Activated naive CD8-positive, alpha-beta T cell treated with anti-CD3 and anti-CD28 coated beads for 36 hours (primary cell): ENCODE data around the gene AEBP2. TPM values are rescaled to one million over a fixed set of nuclear protein-coding genes. Genes with fewer than 3 reads are reported as not detected.
A peak's percentile ranks its signal among the peaks of the same experiment; 100 is the strongest.
"Not testable (repeated sequence)": the region's sequence is repeated elsewhere in the genome, so short reads cannot be mapped to it uniquely, and the experiment has no call there.

ENCODE experiments used
- DNase-seq: peaks from one replicate; pipeline ENCODE4 v3.0.0; 2021
- H3K27ac Mint-ChIP-seq: one replicate; pipeline ENCODE4 v1.8.0; 2022; ENCODE audit warnings: mild to moderate bottlenecking, moderate library complexity, mixed read lengths
- H3K27me3 Mint-ChIP-seq: one replicate; pipeline ENCODE4 v1.8.0; 2022; ENCODE audit warnings: mild to moderate bottlenecking, mixed read lengths
- H3K36me3 Mint-ChIP-seq: one replicate; pipeline ENCODE4 v1.8.0; 2021; ENCODE audit warnings: mild to moderate bottlenecking, mixed read lengths
- H3K4me1 Mint-ChIP-seq: one replicate; pipeline ENCODE4 v1.8.0; 2021; ENCODE audit warnings: mixed read lengths
- H3K4me3 Mint-ChIP-seq: one replicate; pipeline ENCODE4 v1.8.0; 2022; ENCODE audit warnings: mild to moderate bottlenecking, moderate library complexity, mixed read lengths
- H3K9me3 Mint-ChIP-seq: one replicate; pipeline ENCODE4 v1.8.0; 2022; ENCODE audit warnings: mixed read lengths
- total RNA-seq, 2 experiments: library from RNA; stranded (reverse); gene quantifications; one replicate each; pipeline ENCODE4 v1.2.3, GENCODE V29; 2021

Gene AEBP2
- total RNA-seq, 2 experiments from 2014 or later = 60.3 to 60.7 TPM

GRCh38 chr12:19411234-19412204 lies 27.8 kb upstream of the AEBP2 start:
- Mint-ChIP-seq H3K36me3 (no peaks in the 10 kb centered on the region), H3K4me3 (no peak overlapping the region), H3K27ac (no peak overlapping the region), H3K4me1 (no peaks in the 10 kb centered on the region), H3K27me3 (no peaks in the 10 kb centered on the region), H3K9me3 (no peaks in the 10 kb centered on the region)
- DNase-seq = no peak

- H3K4me3 Mint-ChIP-seq = no peak overlapping the region
- DNase-seq = no peak
- no peaks in the 10 kb centered on the region for H3K9me3 Mint-ChIP-seq
- H3K4me1 Mint-ChIP-seq = no peaks in the 10 kb centered on the region
- H3K27me3 Mint-ChIP-seq = no peaks in the 10 kb centered on the region
- no peaks in the 10 kb centered on the region for H3K36me3 Mint-ChIP-seq
- no peak overlapping the region for H3K27ac Mint-ChIP-seq
Measured at GRCh38 chr12:19412844-19413243, 26.4 kb upstream of the AEBP2 start.

- DNase-seq, H3K4me3 Mint-ChIP-seq, H3K4me1 Mint-ChIP-seq, H3K36me3 Mint-ChIP-seq, H3K9me3 Mint-ChIP-seq, H3K27ac Mint-ChIP-seq, H3K27me3 Mint-ChIP-seq: not testable (repeated sequence)
Measured at GRCh38 chr12:19413582-19413981, 25.7 kb upstream of the AEBP2 start.

- Mint-ChIP-seq H3K4me3 (no peak overlapping the region), H3K27ac (no peak overlapping the region)
Measured at GRCh38 chr12:19415563-19415962, 23.7 kb upstream of the AEBP2 start.

GRCh38 chr12:19419086-19419485 lies 20.2 kb upstream of the AEBP2 start:
- no peaks in the 10 kb centered on the region for H3K36me3 Mint-ChIP-seq
- no peaks in the 10 kb centered on the region for H3K27me3 Mint-ChIP-seq
- no peaks in the 10 kb centered on the region for H3K9me3 Mint-ChIP-seq
- H3K27ac Mint-ChIP-seq = no peak overlapping the region
- H3K4me3 Mint-ChIP-seq = no peak overlapping the region
- H3K4me1 Mint-ChIP-seq = peaks cover 7% of the 10 kb centered on the region
- no peak for DNase-seq

More at GRCh38 chr12:19415563-19415962, 23.7 kb upstream of the AEBP2 start:
- no peaks in the 10 kb centered on the region for H3K27me3 Mint-ChIP-seq
- no peaks in the 10 kb centered on the region for H3K36me3 Mint-ChIP-seq
- DNase-seq = no peak
- no peaks in the 10 kb centered on the region for H3K4me1 Mint-ChIP-seq
- H3K9me3 Mint-ChIP-seq = no peaks in the 10 kb centered on the region

GRCh38 chr12:19421503-19422282 lies 17.6 kb upstream of the AEBP2 start:
- Mint-ChIP-seq H3K4me3 (no peak overlapping the region), H3K27ac (peak overlapping the region; percentile 62), H3K4me1 (peaks cover 7% of the 10 kb centered on the region), H3K27me3 (no peaks in the 10 kb centered on the region), H3K36me3 (no peaks in the 10 kb centered on the region), H3K9me3 (peaks cover 1% of the 10 kb centered on the region)
- no peak for DNase-seq

GRCh38 chr12:19423166-19423930 lies 15.9 kb upstream of the AEBP2 start:
- no peaks in the 10 kb centered on the region for H3K36me3 Mint-ChIP-seq
- H3K4me3 Mint-ChIP-seq = no peak overlapping the region
- H3K9me3 Mint-ChIP-seq = peaks cover 3% of the 10 kb centered on the region
- no peak for DNase-seq
- no peak overlapping the region for H3K27ac Mint-ChIP-seq
- peaks cover 9% of the 10 kb centered on the region for H3K4me1 Mint-ChIP-seq
- H3K27me3 Mint-ChIP-seq = no peaks in the 10 kb centered on the region

- DNase-seq = no peak
- Mint-ChIP-seq H3K4me1 (peaks cover 20% of the 10 kb centered on the region), H3K9me3 (peaks cover 7% of the 10 kb centered on the region), H3K36me3 (no peaks in the 10 kb centered on the region), H3K27ac (no peak overlapping the region), H3K4me3 (no peak overlapping the region), H3K27me3 (no peaks in the 10 kb centered on the region)
Measured at GRCh38 chr12:19428246-19428645, 11.0 kb upstream of the AEBP2 start.

- not testable (repeated sequence) for H3K27ac Mint-ChIP-seq, DNase-seq, H3K9me3 Mint-ChIP-seq, H3K36me3 Mint-ChIP-seq, H3K4me3 Mint-ChIP-seq, H3K27me3 Mint-ChIP-seq
- H3K4me1 Mint-ChIP-seq = peaks cover 22% of the 10 kb centered on the region
Measured at GRCh38 chr12:19429491-19429890, 9.8 kb upstream of the AEBP2 start.

- H3K36me3 Mint-ChIP-seq = no peaks in the 10 kb centered on the region
- peaks cover 7% of the 10 kb centered on the region for H3K9me3 Mint-ChIP-seq
- H3K27me3 Mint-ChIP-seq = no peaks in the 10 kb centered on the region
- peak overlapping the region; percentile 96 for H3K27ac Mint-ChIP-seq
- H3K4me3 Mint-ChIP-seq = no peak overlapping the region
- no peak for DNase-seq
- H3K4me1 Mint-ChIP-seq = peaks cover 31% of the 10 kb centered on the region
Measured at GRCh38 chr12:19430988-19431387, 8.3 kb upstream of the AEBP2 start.

- peaks cover 32% of the 10 kb centered on the region for H3K4me1 Mint-ChIP-seq
- H3K36me3 Mint-ChIP-seq = no peaks in the 10 kb centered on the region
- no peak overlapping the region for H3K4me3 Mint-ChIP-seq
- H3K9me3 Mint-ChIP-seq = peaks cover 6% of the 10 kb centered on the region
- H3K27me3 Mint-ChIP-seq = no peaks in the 10 kb centered on the region
- peak; percentile 60 for DNase-seq
- H3K27ac Mint-ChIP-seq = peak overlapping the region; percentile 96
Measured at GRCh38 chr12:19431407-19432308, 7.6 kb upstream of the AEBP2 start.

GRCh38 chr12:19432309-19433170 lies 6.8 kb upstream of the AEBP2 start:
- H3K27ac Mint-ChIP-seq = peak overlapping the region; percentile 96
- H3K27me3 Mint-ChIP-seq = no peaks in the 10 kb centered on the region
- peaks cover 36% of the 10 kb centered on the region for H3K4me1 Mint-ChIP-seq
- H3K36me3 Mint-ChIP-seq = no peaks in the 10 kb centered on the region
- H3K9me3 Mint-ChIP-seq = peaks cover 6% of the 10 kb centered on the region
- H3K4me3 Mint-ChIP-seq = peak overlapping the region; percentile 22
- no peak for DNase-seq

- Mint-ChIP-seq H3K27me3 (no peaks in the 10 kb centered on the region), H3K4me3 (no peak overlapping the region), H3K36me3 (peaks cover 3% of the 10 kb centered on the region), H3K9me3 (peaks cover 8% of the 10 kb centered on the region), H3K4me1 (peaks cover 38% of the 10 kb centered on the region), H3K27ac (peak overlapping the region; percentile 74)
- no peak for DNase-seq
Measured at GRCh38 chr12:19434538-19434937, 4.8 kb upstream of the AEBP2 start.
